Activated gamma-delta T cell treated with Interleukin-2 at 50 U/mL for 16 hours (primary cell): ENCODE results near the gene OR2A25.

Source experiments
- DNase-seq: peaks from one replicate; pipeline ENCODE4 v3.0.0-alpha.2; 2020

The OR2A25 gene

GRCh38 chr7:144085978-144086377 lies 16.4 kb downstream of the OR2A25 start, which contains the start of gene OR2A12:
TSS of gene OR2A12 (plus strand) at chr7:144086278. CDS start at chr7:144095108, 8,830 bp downstream.
- DNase-seq, result no peak

DNA sequence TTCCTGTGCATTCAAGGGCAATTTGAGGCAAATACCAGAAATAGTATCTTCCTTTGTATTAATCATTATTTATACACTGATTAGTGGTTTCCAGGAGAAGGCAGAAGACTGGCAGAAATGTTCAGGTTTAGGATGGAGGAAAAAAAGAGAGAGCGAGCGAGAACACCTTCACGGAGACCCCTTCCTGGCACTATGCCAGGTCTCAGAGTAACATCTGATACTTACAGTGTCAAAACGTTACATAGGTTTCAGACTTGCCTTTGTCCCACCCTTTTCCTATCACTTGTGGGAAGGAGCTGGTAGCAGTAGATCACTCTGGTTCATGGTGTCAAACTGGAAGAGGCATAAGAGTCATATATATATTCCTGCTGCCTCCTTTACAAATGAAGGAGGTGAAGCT lies 17.1 kb downstream of the OR2A25 start:
- no peak for DNase-seq

- no peak for DNase-seq
These were observed 17.6 kb downstream of the OR2A25 start for GRCh38 chr7:144087230-144087629.

DNA sequence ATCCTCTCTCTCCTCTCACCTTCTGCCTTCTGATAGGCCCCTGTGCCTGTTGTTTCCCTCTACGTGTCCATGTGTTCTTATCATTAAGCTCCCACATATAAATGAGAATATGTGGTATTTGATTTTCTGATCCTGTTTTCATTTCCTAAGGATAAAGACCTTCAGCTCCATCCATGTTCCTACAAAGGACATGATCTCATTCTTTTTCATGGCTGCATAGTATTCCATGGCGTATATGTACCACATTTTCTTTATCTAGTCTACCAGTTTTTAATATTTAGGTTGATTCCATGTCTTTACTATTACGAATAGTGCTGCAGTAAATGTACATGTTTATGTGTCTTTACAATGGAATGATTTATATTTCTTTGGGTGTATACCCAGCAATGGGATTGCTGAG lies 21.1 kb downstream of the OR2A25 start:
- DNase-seq, result no peak

GRCh38 chr7:144098776-144099175 lies 29.2 kb downstream of the OR2A25 start:
- no peak for DNase-seq

DNA sequence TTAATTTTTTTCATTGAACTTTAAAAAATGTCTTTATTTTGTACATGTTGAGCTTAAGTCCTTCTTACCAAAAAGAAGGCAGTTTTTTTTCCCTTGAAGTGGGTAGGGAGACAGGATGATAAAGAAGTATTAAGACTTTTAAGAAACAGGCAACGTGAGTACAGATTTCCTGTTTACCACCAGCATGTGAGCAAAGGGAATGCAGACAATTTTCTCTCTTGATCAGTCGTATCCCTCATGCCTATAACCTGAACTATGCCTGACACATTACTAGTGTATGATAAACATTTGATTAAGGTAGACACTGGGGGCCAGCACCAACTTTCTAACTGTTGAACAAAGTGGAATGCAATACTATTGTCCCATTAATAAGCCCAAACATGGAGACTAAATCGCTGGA lies 31.0 kb downstream of the OR2A25 start:
- no peak for DNase-seq

DNA sequence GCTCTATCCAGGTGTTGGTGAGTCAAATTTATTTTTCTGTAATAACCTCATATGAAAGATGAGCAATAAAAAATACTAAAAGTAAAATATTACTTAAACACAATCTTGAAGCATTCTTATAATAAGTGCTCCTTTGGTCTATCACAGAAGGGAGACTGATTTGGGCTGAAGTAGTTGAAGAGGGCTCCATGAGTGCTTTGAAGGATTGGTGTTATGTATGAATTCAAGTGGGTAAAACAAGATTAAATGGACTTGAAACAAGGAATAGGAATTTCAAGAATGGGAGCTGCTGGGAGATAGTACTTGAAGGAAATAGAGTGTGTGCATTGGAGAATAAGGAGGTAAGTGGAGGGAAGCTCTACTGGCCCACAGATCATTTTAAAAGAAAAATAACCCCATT lies 32.4 kb downstream of the OR2A25 start:
- DNase-seq, result no peak

DNA sequence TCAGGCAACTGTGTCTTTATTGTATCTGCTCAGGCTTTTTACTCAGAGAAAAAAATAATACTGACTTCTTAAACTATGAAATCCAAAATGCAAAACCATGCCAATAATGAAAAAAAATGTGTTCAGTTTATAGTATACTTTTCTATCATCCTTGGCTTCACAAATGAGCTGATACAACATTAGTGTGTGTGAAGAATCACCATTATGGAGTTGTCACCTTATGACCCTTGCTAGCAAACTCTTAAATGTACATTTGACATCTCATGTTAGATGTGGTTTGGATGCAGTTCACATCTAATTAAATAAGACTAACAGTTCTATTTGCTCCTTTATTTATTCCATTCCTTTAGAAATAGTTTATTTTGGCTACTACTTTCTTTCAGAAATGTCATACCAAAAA lies 35.6 kb downstream of the OR2A25 start:
- no peak for DNase-seq

- no peak for DNase-seq
These were observed 39.7 kb downstream of the OR2A25 start, which contains the start of gene OR2A2 for GRCh38 chr7:144109283-144109682. TSS of gene OR2A2 (plus strand) at chr7:144109583. CDS start at chr7:144109583, 0 bp downstream.

DNA sequence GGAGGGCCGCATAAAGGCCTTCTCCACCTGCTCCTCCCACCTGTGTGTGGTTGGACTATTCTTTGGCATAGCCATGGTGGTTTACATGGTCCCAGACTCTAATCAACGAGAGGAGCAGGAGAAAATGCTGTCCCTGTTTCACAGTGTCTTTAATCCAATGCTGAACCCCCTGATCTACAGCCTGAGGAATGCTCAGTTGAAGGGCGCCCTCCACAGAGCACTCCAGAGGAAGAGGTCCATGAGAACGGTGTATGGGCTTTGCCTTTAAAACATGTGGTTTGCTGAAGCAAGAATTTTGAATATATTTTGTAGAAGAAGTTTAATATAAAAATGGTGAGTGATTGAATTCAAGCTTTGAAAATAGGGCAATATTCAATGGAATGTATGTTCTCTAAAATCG lies 40.7 kb downstream of the OR2A25 start:
- no peak for DNase-seq

DNA sequence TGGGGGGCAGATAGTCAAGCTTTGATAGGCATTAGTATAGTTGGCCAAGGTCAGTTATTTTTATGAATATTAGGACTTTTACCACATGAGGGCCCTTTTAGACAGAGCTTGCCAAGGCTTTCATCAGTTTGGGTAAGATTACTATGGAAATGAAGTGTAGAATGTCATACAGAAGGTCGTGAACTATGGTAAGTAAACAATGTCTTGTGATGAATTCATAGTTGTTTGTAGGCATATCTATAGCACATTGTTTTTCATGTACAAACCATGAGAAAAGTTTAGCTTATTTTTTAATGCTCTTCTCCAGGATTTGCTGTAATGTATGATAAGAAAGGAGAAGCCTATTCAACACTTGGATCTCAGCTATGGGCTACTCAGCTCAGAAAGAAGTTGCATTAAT lies 44.0 kb downstream of the OR2A25 start:
- no peak for DNase-seq

- no peak for DNase-seq
These were observed 48.7 kb downstream of the OR2A25 start for GRCh38 chr7:144118341-144118740.

DNA sequence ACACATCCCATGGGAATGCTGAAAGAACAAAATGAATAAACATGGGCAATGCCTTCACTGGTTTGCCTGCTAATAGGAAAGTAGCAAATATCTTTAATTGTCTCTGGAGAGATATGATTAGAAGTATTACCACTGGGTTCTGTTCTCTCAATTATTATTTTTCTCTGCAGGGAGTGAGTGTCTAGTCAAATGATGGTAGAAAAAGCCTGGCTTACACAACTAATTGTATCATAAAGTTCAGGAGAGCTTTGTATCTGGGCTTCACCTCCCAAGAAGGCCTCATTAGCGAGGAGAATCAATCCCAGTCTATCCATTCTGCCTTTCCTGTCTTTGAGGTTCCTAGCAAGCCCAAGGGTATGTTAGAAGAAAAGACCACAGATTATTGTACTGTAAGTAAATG lies 53.3 kb downstream of the OR2A25 start, which contains the start of gene OR2A14:
Gene OR2A14 (plus strand): TSS at position 301 of the 400 bp plus-strand sequence. CDS start 5,937 bp downstream, outside the sequence.
- DNase-seq, result no peak
